Skeletal muscle tissue (tissue), 4 donors: Measurements from ENCODE around the gene THSD4. TPM values are rescaled to one million over a fixed set of nuclear protein-coding genes. Genes with fewer than 3 reads are reported as not detected.

Experiments used
- H3K27ac ChIP-seq: one replicate; pipeline ENCODE4 v1.7.0; 2013; ENCODE audit warnings: mild to moderate bottlenecking, low read depth, low read length, inconsistent platforms
- H3K27me3 ChIP-seq, 3 donors: one replicate each; pipeline ENCODE4 v1.7.0; 2013; ENCODE audit warnings: low read length in 3 of 3; ENCODE audit not compliant: control insufficient read depth in 3 of 3, insufficient read depth in 3 of 3
- H3K36me3 ChIP-seq, 3 donors: one replicate each; pipeline ENCODE4 v1.7.0; 2013; ENCODE audit warnings: low read length in 3 of 3; ENCODE audit not compliant: control insufficient read depth in 3 of 3, insufficient read depth in 3 of 3
- H3K4me1 ChIP-seq, 3 donors: one replicate each; pipeline ENCODE4 v1.7.0; 2013; ENCODE audit warnings: low read length in 3 of 3, mild to moderate bottlenecking in 3 of 3; ENCODE audit not compliant: control insufficient read depth in 3 of 3, insufficient read depth in 3 of 3
- H3K4me3 ChIP-seq, 3 donors: one replicate each; pipeline ENCODE4 v1.7.0; 2013; ENCODE audit warnings: low read length in 3 of 3
- H3K9ac ChIP-seq, 3 donors: one replicate each; pipeline ENCODE4 v1.7.0; 2013; ENCODE audit warnings: low read length in 3 of 3, mild to moderate bottlenecking in 3 of 3, moderate library complexity in 2 of 3, low read depth in 1 of 3
- H3K9me3 ChIP-seq, 3 donors: one replicate each; pipeline ENCODE4 v1.7.0; 2013; ENCODE audit warnings: low read length in 3 of 3; ENCODE audit not compliant: control insufficient read depth in 3 of 3
- total RNA-seq: library from RNA; depleted of rRNA; stranded (reverse); fragments of >200 nt; gene quantifications from one replicate; pipeline ENCODE4 v1.2.3, GENCODE V29; 2014
- donor health status: Osteomylitis.

THSD4 gene
- total RNA-seq, 1 donor from 2014 or later: 15.7 TPM

GRCh38 chr15:71568227-71568626 lies 453.0 kb downstream of the THSD4 start:
- Histone ChIP-seq H3K36me3 (no peaks in the 10 kb centered on the region), H3K4me3 (no peak overlapping the region), H3K9ac (no peak overlapping the region), H3K27ac (no peak overlapping the region), H3K9me3 (no peaks in the 10 kb centered on the region), H3K27me3 (no peaks in the 10 kb centered on the region), H3K4me1 (peaks cover 5 to 6% (median 6%) of the 10 kb centered on the region in 3 donors)

- no peaks in the 10 kb centered on the region for H3K9me3 ChIP-seq
- no peaks in the 10 kb centered on the region for H3K36me3 ChIP-seq
- H3K4me1 ChIP-seq: peaks cover 5 to 6% (median 6%) of the 10 kb centered on the region in 3 donors
- H3K27ac ChIP-seq: no peak overlapping the region
- H3K27me3 ChIP-seq: no peaks in the 10 kb centered on the region
- H3K4me3 ChIP-seq: no peak overlapping the region
- H3K9ac ChIP-seq: no peak overlapping the region
Observed at GRCh38 chr15:71570736-71571135, 455.5 kb downstream of the THSD4 start.

- no peaks in the 10 kb centered on the region for H3K9me3 ChIP-seq
Observed at GRCh38 chr15:71571641-71572040, 456.4 kb downstream of the THSD4 start.

GRCh38 chr15:71572452-71573053 lies 457.3 kb downstream of the THSD4 start:
- H3K36me3 ChIP-seq: no peaks in the 10 kb centered on the region
- no peaks in the 10 kb centered on the region for H3K9me3 ChIP-seq
- H3K27ac ChIP-seq: no peak overlapping the region
- H3K4me1 ChIP-seq: peaks cover 5 to 6% (median 6%) of the 10 kb centered on the region in 3 donors
- H3K9ac ChIP-seq: no peak overlapping the region
- H3K4me3 ChIP-seq: no peak overlapping the region
- no peaks in the 10 kb centered on the region for H3K27me3 ChIP-seq

More at GRCh38 chr15:71571641-71572040, 456.4 kb downstream of the THSD4 start:
- Histone ChIP-seq H3K36me3 (no peaks in the 10 kb centered on the region), H3K4me1 (peaks cover 5 to 6% (median 6%) of the 10 kb centered on the region in 3 donors), H3K27me3 (no peaks in the 10 kb centered on the region), H3K9ac (no peak overlapping the region), H3K27ac (no peak overlapping the region), H3K4me3 (no peak overlapping the region)

- Histone ChIP-seq H3K4me1 (peaks cover 5 to 6% (median 6%) of the 10 kb centered on the region in 3 donors), H3K27me3 (no peaks in the 10 kb centered on the region), H3K9ac (no peak overlapping the region), H3K4me3 (no peak overlapping the region), H3K27ac (no peak overlapping the region), H3K9me3 (no peaks in the 10 kb centered on the region), H3K36me3 (no peaks in the 10 kb centered on the region)
Observed at GRCh38 chr15:71573599-71573998, 458.3 kb downstream of the THSD4 start.

GRCh38 chr15:71575474-71576045 lies 460.3 kb downstream of the THSD4 start:
- no peak overlapping the region for H3K4me3 ChIP-seq
- peaks cover 5 to 6% (median 6%) of the 10 kb centered on the region in 3 donors for H3K4me1 ChIP-seq
- H3K27ac ChIP-seq: no peak overlapping the region
- no peak overlapping the region for H3K9ac ChIP-seq
- no peaks in the 10 kb centered on the region for H3K9me3 ChIP-seq
- H3K27me3 ChIP-seq: no peaks in the 10 kb centered on the region
- H3K36me3 ChIP-seq: no peaks in the 10 kb centered on the region

- Histone ChIP-seq H3K9ac (no peak overlapping the region), H3K27ac (no peak overlapping the region), H3K9me3 (no peaks in the 10 kb centered on the region), H3K4me1 (peaks cover 4 to 6% (median 5%) of the 10 kb centered on the region in 3 donors), H3K36me3 (no peaks in the 10 kb centered on the region), H3K4me3 (no peak overlapping the region), H3K27me3 (no peaks in the 10 kb centered on the region)
Observed at GRCh38 chr15:71577071-71577470, 461.8 kb downstream of the THSD4 start.

- no peak overlapping the region for H3K4me3 ChIP-seq
- no peaks in the 10 kb centered on the region for H3K27me3 ChIP-seq
- H3K27ac ChIP-seq: no peak overlapping the region
- H3K9ac ChIP-seq: no peak overlapping the region
- H3K9me3 ChIP-seq: peaks cover 0 to 8% (median 2%) of the 10 kb centered on the region in 3 donors
- H3K36me3 ChIP-seq: no peaks in the 10 kb centered on the region
- no peaks in the 10 kb centered on the region for H3K4me1 ChIP-seq
Observed at GRCh38 chr15:71581398-71581930, 466.2 kb downstream of the THSD4 start.

- H3K27ac ChIP-seq: no peak overlapping the region
- no peak overlapping the region for H3K4me3 ChIP-seq
- no peaks in the 10 kb centered on the region for H3K4me1 ChIP-seq
- H3K27me3 ChIP-seq: no peaks in the 10 kb centered on the region
- no peaks in the 10 kb centered on the region for H3K36me3 ChIP-seq
- H3K9me3 ChIP-seq: peaks cover 0 to 8% (median 2%) of the 10 kb centered on the region in 3 donors
- H3K9ac ChIP-seq: no peak overlapping the region
Observed at GRCh38 chr15:71585159-71585558, 469.9 kb downstream of the THSD4 start.

- Histone ChIP-seq H3K4me1 (no peaks in the 10 kb centered on the region), H3K9me3 (peaks cover 0 to 8% (median 2%) of the 10 kb centered on the region in 3 donors), H3K27ac (no peak overlapping the region), H3K36me3 (no peaks in the 10 kb centered on the region), H3K4me3 (no peak overlapping the region), H3K27me3 (no peaks in the 10 kb centered on the region), H3K9ac (no peak overlapping the region)
Observed at GRCh38 chr15:71586463-71586862, 471.2 kb downstream of the THSD4 start.
